ENCODE data around the gene NMNAT1.
"Not testable (repeated sequence)": the region's sequence is repeated elsewhere in the genome, so short reads cannot be mapped to it uniquely, and the experiment has no call there.

The NMNAT1 gene

GRCh38 chr1:9985001-9985400, 41.7 kb downstream of the NMNAT1 start:
- no peak overlapping the region for H3K4me3 ChIP-seq (ENCODE audit: low read length)
- no CpG with 5 or more reads among the region's 6 CpGs for WGBS (ENCODE audit: insufficient coverage, insufficient read length)
- H3K27ac ChIP-seq (ENCODE audit: low read length) = no peak overlapping the region
- DNase-seq (ENCODE audit: low read depth, low spot score) = no peak
- no peaks in the 10 kb centered on the region for H3K9me3 ChIP-seq (ENCODE audit: control insufficient read depth, insufficient read depth, low read length)
- H3K36me3 ChIP-seq (ENCODE audit: control insufficient read depth, insufficient read depth, low read length) = no peaks in the 10 kb centered on the region
- H3K4me1 ChIP-seq (ENCODE audit: control insufficient read depth, insufficient read depth, low read length) = no peaks in the 10 kb centered on the region
- no peaks in the 10 kb centered on the region for H3K27me3 ChIP-seq (ENCODE audit: control insufficient read depth, insufficient read depth, low read length)

GRCh38 chr1:9989773-9990172, 46.5 kb downstream of the NMNAT1 start:
- WGBS (ENCODE audit: insufficient coverage, insufficient read length) = no CpG with 5 or more reads among the region's 5 CpGs
- no peak overlapping the region for H3K4me3 ChIP-seq (ENCODE audit: low read length)

GRCh38 chr1:9990944-9991343, 47.7 kb downstream of the NMNAT1 start:
- no CpG with 5 or more reads among the region's 2 CpGs for WGBS (ENCODE audit: insufficient coverage, insufficient read length)
- H3K9me3 ChIP-seq (ENCODE audit: control insufficient read depth, insufficient read depth, low read length) = no peaks in the 10 kb centered on the region
- no peaks in the 10 kb centered on the region for H3K4me1 ChIP-seq (ENCODE audit: control insufficient read depth, insufficient read depth, low read length)
- no peak overlapping the region for H3K27ac ChIP-seq (ENCODE audit: low read length)
- DNase-seq (ENCODE audit: low read depth, low spot score) = no peak
- H3K4me3 ChIP-seq (ENCODE audit: low read length) = no peak overlapping the region
- no peaks in the 10 kb centered on the region for H3K27me3 ChIP-seq (ENCODE audit: control insufficient read depth, insufficient read depth, low read length)
- no peaks in the 10 kb centered on the region for H3K36me3 ChIP-seq (ENCODE audit: control insufficient read depth, insufficient read depth, low read length)

More at GRCh38 chr1:9989773-9990172, 46.5 kb downstream of the NMNAT1 start:
- Histone ChIP-seq H3K9me3 (ENCODE audit: control insufficient read depth, insufficient read depth, low read length) (no peaks in the 10 kb centered on the region), H3K27ac (ENCODE audit: low read length) (no peak overlapping the region), H3K36me3 (ENCODE audit: control insufficient read depth, insufficient read depth, low read length) (no peaks in the 10 kb centered on the region), H3K27me3 (ENCODE audit: control insufficient read depth, insufficient read depth, low read length) (no peaks in the 10 kb centered on the region), H3K4me1 (ENCODE audit: control insufficient read depth, insufficient read depth, low read length) (no peaks in the 10 kb centered on the region)
- DNase-seq (ENCODE audit: low read depth, low spot score) = no peak

- DNase-seq (ENCODE audit: low read depth, low spot score) = no peak
- Histone ChIP-seq H3K4me1 (ENCODE audit: control insufficient read depth, insufficient read depth, low read length) (no peaks in the 10 kb centered on the region), H3K27me3 (ENCODE audit: control insufficient read depth, insufficient read depth, low read length) (peaks cover 9% of the 10 kb centered on the region), H3K36me3 (ENCODE audit: control insufficient read depth, insufficient read depth, low read length) (no peaks in the 10 kb centered on the region), H3K9me3 (ENCODE audit: control insufficient read depth, insufficient read depth, low read length) (no peaks in the 10 kb centered on the region), H3K27ac (ENCODE audit: low read length) (no peak overlapping the region), H3K4me3 (ENCODE audit: low read length) (no peak overlapping the region)
- no CpG with 5 or more reads among the region's 5 CpGs for WGBS (ENCODE audit: insufficient coverage, insufficient read length)
Observed at GRCh38 chr1:9992910-9993309, 49.6 kb downstream of the NMNAT1 start.

GRCh38 chr1:9993561-9994075, 50.3 kb downstream of the NMNAT1 start:
- Histone ChIP-seq H3K27me3 (ENCODE audit: control insufficient read depth, insufficient read depth, low read length) (peaks cover 10% of the 10 kb centered on the region), H3K27ac (ENCODE audit: low read length) (no peak overlapping the region), H3K4me1 (ENCODE audit: control insufficient read depth, insufficient read depth, low read length) (no peaks in the 10 kb centered on the region), H3K9me3 (ENCODE audit: control insufficient read depth, insufficient read depth, low read length) (no peaks in the 10 kb centered on the region), H3K36me3 (ENCODE audit: control insufficient read depth, insufficient read depth, low read length) (no peaks in the 10 kb centered on the region), H3K4me3 (ENCODE audit: low read length) (no peak overlapping the region)
- no CpG with 5 or more reads among the region's 7 CpGs for WGBS (ENCODE audit: insufficient coverage, insufficient read length)
- DNase-seq (ENCODE audit: low read depth, low spot score) = no peak

- no peak for DNase-seq (ENCODE audit: low read depth, low spot score)
- H3K27ac ChIP-seq (ENCODE audit: low read length) = no peak within 1 kb of the TSS
- peaks cover 14% of the 10 kb centered on the region for H3K27me3 ChIP-seq (ENCODE audit: control insufficient read depth, insufficient read depth, low read length)
- H3K4me1 ChIP-seq (ENCODE audit: control insufficient read depth, insufficient read depth, low read length) = no peaks in the 10 kb centered on the region
- peak within 1 kb of the TSS; percentile 66; the same call in 1 of the 2 replicates for H3K4me3 ChIP-seq (ENCODE audit: low read length)
- no CpG with 5 or more reads among the region's 71 CpGs for WGBS (ENCODE audit: insufficient coverage, insufficient read length)
- no peaks in the 10 kb centered on the region for H3K9me3 ChIP-seq (ENCODE audit: control insufficient read depth, insufficient read depth, low read length)
- no peaks in the 10 kb centered on the region for H3K36me3 ChIP-seq (ENCODE audit: control insufficient read depth, insufficient read depth, low read length)
Observed at GRCh38 chr1:9996624-9997582, 53.6 kb downstream of the NMNAT1 start, which contains the start of gene RBP7. Gene RBP7, plus strand, starts transcription at chr1:9997228. Its CDS starts 31 bp downstream, at chr1:9997259.

- no peaks in the 10 kb centered on the region for H3K36me3 ChIP-seq (ENCODE audit: control insufficient read depth, insufficient read depth, low read length)
- H3K27ac ChIP-seq (ENCODE audit: low read length) = no peak overlapping the region
- H3K9me3 ChIP-seq (ENCODE audit: control insufficient read depth, insufficient read depth, low read length) = no peaks in the 10 kb centered on the region
- H3K27me3 ChIP-seq (ENCODE audit: control insufficient read depth, insufficient read depth, low read length) = peaks cover 14% of the 10 kb centered on the region
- no peaks in the 10 kb centered on the region; the same call in 1 of the 2 replicates for H3K4me1 ChIP-seq (ENCODE audit: control insufficient read depth, insufficient read depth, low read length)
- DNase-seq (ENCODE audit: low read depth, low spot score) = no peak
- H3K4me3 ChIP-seq (ENCODE audit: low read length) = no peak overlapping the region
- WGBS (ENCODE audit: insufficient coverage, insufficient read length) = no CpG with 5 or more reads among the region's 8 CpGs
Observed at GRCh38 chr1:10001016-10001665, 57.9 kb downstream of the NMNAT1 start.

GRCh38 chr1:10005248-10005647, 62.0 kb downstream of the NMNAT1 start:
- DNase-seq (ENCODE audit: low read depth, low spot score); H3K4me1 ChIP-seq (ENCODE audit: control insufficient read depth, insufficient read depth, low read length); H3K27me3 ChIP-seq (ENCODE audit: control insufficient read depth, insufficient read depth, low read length); H3K9me3 ChIP-seq (ENCODE audit: control insufficient read depth, insufficient read depth, low read length); H3K4me3 ChIP-seq (ENCODE audit: low read length); H3K27ac ChIP-seq (ENCODE audit: low read length); H3K36me3 ChIP-seq (ENCODE audit: control insufficient read depth, insufficient read depth, low read length): not testable (repeated sequence)
- WGBS (ENCODE audit: insufficient coverage, insufficient read length) = no CpG with 5 or more reads among the region's 8 CpGs

GRCh38 chr1:10007169-10007568, 63.9 kb downstream of the NMNAT1 start:
- H3K4me3 ChIP-seq (ENCODE audit: low read length) = no peak overlapping the region
- H3K9me3 ChIP-seq (ENCODE audit: control insufficient read depth, insufficient read depth, low read length) = no peaks in the 10 kb centered on the region
- H3K27ac ChIP-seq (ENCODE audit: low read length) = no peak overlapping the region
- no peak for DNase-seq (ENCODE audit: low read depth, low spot score)
- no peaks in the 10 kb centered on the region; the same call in 1 of the 2 replicates for H3K4me1 ChIP-seq (ENCODE audit: control insufficient read depth, insufficient read depth, low read length)
- no CpG with 5 or more reads among the region's 4 CpGs for WGBS (ENCODE audit: insufficient coverage, insufficient read length)
- H3K36me3 ChIP-seq (ENCODE audit: control insufficient read depth, insufficient read depth, low read length) = no peaks in the 10 kb centered on the region
- H3K27me3 ChIP-seq (ENCODE audit: control insufficient read depth, insufficient read depth, low read length) = no peaks in the 10 kb centered on the region

GRCh38 chr1:10014016-10014415, 70.7 kb downstream of the NMNAT1 start:
- no peaks in the 10 kb centered on the region for H3K36me3 ChIP-seq (ENCODE audit: control insufficient read depth, insufficient read depth, low read length)
- no CpG with 5 or more reads among the region's 5 CpGs for WGBS (ENCODE audit: insufficient coverage, insufficient read length)
- no peaks in the 10 kb centered on the region for H3K9me3 ChIP-seq (ENCODE audit: control insufficient read depth, insufficient read depth, low read length)
- H3K4me1 ChIP-seq (ENCODE audit: control insufficient read depth, insufficient read depth, low read length) = no peaks in the 10 kb centered on the region
- no peaks in the 10 kb centered on the region for H3K27me3 ChIP-seq (ENCODE audit: control insufficient read depth, insufficient read depth, low read length)
- H3K4me3 ChIP-seq (ENCODE audit: low read length) = no peak overlapping the region
- no peak overlapping the region for H3K27ac ChIP-seq (ENCODE audit: low read length)
- DNase-seq (ENCODE audit: low read depth, low spot score) = no peak
